GM18870 (cell line): ENCODE results near the gene KIAA0825.
"Not testable (repeated sequence)": the region's sequence is repeated elsewhere in the genome, so short reads cannot be mapped to it uniquely, and the experiment has no call there.

ENCODE experiments used
- ATAC-seq: cut with Tn5 transposase; IDR thresholded peaks from one replicate; pipeline ENCODE4 v1.9.1; 2021; ENCODE audit warnings: moderate library complexity; ENCODE audit not compliant: unreplicated experiment

KIAA0825 gene

DNA sequence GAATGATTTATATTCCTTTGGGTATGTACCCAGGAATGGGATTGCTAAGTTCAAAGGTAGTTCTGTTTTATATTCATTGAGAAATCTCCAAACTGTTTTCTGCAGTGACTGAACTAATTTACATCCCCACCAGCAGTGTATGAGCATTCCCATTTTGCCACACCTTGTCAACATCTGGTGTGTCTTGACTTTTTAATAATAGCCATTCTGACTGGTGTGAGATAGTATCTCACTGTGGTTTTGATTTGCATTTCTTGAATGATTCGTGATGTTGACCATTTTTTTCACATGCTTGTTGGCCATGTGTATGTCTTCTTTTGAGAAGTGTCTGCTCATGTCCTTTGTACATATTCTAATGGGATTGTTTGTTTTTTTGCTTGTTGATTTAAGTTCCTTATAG is 421.5 kb downstream of the KIAA0825 start:
- no peak for ATAC-seq

DNA sequence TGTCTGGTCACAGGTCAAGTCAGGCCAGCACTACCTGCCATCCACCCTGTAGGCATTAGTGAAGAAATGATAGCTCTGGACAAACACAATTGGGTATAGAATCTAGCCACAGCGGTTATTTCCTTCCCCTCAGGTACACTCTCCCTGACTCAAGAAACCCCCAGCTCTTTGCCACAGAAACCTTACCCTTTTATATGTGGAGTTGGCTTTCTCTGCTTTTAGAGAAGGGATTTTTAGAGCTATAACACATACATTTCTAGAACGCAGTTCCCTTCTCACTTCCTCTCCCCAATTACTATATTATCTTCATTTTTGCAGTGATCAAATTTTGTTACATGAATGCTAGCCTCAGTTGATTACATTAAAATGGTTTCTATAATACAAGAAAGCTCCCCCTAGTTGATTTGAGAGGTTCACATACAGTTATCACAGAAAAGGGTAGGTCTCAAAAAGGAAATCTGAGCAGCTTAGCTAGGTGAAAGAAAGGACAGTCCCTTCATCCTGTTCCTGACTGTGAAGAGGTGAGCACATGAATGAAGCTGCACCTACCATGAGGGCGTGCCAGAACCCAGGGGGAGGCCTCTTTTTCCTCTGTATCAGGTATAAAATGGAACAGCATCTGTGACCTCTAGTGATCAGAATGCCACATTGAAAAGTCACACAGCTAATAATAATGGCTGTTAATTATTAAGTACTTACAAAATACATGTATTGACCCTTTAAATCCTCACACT is 425.6 kb downstream of the KIAA0825 start:
- ATAC-seq: no peak

DNA sequence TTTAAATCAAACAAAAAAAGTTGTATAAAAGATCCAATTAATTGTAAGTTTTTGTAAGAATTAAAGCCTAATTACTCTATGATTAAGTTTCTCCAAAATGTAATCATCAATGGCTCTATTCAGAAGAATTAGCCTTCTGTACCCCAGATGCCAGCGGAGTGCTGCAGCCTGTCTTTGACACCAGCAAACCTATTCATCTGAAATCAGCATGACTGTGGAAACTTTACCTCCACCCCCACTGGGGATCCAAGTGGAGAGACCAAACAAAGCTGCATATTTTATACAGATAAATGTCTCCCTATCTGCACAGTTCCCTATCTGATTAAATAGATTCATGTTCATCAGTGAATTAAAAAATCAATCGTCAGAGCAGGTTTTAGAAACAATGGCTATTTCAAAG is 426.8 kb downstream of the KIAA0825 start:
- ATAC-seq: no peak

DNA sequence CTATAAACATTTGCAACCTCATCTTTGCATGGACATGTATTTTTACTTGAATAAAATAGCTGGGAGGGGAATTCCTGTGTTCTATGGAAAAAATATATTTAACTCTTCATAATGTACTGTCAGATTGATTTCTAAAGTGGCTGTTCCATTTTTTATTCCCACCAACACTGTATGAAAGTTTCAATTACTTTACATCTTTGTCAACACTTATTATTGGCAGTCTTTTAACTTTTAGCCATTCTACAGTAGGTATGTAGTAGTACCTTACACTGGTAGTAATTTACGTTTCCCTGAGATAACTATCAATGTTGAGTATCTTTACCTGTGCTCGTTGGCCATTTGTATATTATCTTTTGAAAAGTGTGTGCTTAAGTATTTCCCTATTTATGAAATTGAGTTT is 429.7 kb downstream of the KIAA0825 start:
- no peak for ATAC-seq

DNA sequence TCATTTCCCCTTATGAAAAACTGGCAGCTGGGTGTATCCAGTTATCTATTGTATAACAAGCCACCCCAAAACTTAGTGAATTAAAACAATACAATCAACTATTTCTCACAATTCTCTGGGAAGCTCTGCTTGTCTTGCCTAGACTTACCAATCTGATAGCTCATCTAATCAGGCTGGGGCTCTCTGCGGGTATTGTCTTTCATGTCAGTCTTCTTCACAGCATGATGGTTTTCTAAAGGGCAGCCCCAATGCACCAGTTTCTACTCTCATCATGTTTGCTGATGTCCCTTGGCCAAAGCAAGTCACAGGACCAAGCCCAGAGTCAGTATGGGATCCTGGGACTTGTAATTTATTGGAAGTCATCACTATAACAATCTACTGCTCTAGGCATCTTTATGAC is 433.5 kb downstream of the KIAA0825 start:
- ATAC-seq: no peak

DNA sequence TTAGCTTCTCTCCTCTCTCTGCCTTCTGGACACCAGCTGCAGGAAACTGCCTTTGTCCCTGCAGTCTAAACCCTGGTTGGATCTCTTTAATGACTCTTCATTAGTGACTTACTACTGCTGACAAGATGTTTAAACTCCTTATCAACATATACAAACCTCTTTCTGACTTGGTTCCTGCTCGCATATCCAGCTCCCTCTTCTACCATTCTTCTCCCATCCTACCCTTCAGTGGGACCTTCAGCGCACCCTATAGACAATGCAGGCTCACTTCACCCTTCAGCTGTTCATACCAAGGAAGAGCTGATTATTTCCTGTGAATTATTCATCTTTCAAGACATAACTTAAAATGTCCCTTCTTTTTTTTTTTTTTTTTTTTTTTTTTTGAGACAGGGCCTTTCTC is 436.5 kb downstream of the KIAA0825 start:
- ATAC-seq: peak; percentile 58

DNA sequence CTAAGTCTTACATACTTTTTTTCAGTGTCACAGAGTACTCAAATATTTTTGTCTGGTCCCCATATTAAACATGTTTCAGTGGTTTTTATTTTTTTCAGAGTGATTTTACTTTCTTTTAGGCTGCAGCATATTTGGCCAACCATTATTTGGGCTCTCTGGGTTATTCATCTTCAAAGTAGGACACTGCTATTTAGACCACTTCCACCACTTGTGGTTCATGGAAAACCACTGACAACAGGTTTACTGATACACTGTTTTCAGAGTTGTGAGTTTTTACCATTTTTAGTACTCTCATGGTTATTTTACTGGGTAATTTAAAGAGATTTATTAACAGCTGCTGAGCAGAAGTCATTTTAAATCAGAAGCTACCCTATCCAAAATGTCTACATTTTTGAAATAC is 437.6 kb downstream of the KIAA0825 start:
- ATAC-seq: no peak

DNA sequence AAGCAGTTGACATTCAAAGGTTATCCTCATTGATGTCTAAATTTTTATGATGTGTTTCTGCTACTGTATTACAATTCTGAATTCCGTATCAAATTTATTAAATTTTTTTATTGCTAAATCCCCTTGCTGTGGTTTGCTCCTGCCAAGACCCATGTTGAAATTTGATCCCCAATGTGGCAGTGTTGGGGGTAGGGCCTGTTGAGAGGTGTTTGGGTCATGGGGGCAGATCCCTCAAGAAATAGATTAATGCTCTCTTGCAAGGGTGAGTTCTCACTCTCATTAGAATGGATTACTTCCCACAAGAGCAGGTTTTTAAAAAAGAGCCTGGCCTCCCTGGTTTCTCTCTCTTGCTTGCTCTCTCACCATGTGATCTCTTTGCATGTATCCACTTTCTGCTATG is 442.5 kb downstream of the KIAA0825 start:
- no peak for ATAC-seq

DNA sequence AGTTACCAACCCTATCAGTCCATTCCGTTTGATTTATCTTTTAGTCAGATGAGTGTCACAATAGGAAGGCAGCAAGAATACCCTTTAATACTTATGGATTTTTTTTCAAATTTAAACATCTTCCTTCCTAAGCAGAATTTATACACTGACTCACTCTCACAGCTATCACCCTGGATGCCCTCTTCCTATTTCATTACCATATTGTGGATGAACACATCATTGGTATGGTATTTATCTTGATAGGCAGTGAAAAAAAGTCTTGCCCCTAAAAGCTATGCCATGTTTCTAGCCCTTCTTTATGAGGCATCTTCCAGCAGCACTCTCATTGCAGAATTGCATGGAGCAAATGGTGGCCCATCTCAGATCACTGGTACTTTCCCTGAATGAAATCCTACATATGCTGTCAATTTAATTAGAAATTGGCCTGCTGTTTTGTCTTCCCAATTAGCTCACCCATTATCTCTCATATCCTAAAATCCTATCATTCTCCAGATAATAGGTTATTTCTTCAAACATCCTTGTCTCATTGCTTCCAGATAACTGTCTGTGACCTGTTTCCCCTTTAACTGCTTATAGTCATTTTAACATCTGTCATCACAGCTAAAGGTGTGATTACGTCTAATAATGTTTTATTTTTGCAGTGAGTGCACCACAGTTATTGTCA is 443.5 kb downstream of the KIAA0825 start:
- ATAC-seq: no peak

DNA sequence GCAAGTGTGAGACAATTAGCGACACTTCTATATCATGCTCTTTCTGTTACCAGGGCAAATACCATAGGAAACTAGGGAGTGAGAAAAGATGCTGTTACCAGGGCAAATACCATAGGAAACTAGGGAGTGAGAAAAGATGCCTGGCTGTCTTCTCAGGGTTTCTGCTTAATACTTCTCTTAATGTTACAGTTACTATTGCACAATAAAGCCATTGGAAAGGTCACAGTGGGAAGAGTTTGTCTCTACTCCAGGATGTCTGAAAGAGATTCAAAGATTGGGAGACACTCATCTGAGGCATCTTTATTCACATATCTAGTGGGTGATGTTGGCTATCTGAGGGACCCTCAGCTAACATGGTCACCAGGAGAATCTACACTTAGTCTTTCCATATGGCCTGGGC is 445.3 kb downstream of the KIAA0825 start:
- no peak for ATAC-seq

DNA sequence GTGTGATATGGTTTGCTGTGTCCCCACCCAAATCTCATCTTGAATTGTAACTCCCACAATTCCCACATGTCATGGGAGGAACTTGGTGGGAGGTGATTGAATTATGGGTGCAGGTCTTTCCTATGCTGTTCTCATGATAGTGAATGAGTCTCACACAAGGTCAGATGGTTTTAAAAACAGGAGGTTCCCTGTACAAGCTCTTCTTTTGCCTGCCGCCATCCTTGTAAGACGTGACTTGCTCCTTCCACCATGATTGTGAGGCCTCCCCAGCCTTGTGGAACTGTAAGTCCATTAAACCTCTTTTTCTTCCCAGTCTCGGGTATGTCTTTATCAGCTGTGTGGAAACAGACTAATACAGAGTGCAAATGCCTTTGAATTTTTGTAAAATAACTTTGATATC is 447.3 kb downstream of the KIAA0825 start:
- not testable (repeated sequence) for ATAC-seq

DNA sequence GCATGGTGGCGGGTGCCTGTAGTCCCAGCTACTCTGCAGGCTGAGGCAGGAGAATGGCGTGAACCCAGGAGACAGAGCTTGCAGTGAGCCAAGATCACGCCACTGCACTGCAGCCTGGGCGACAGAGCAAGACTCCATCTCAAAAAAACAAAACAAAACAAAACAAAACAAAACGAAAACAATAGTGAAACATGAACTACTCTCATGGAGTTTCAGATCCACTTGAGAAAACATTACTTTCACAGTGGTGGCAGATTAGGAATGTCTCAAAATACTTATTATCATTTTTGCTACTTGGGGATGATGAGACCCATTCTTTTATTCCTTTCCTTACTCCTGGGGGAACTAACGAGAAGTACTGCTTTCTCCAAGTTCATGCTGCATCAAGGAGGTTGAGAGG is 448.2 kb downstream of the KIAA0825 start:
- ATAC-seq: peak; percentile 70

DNA sequence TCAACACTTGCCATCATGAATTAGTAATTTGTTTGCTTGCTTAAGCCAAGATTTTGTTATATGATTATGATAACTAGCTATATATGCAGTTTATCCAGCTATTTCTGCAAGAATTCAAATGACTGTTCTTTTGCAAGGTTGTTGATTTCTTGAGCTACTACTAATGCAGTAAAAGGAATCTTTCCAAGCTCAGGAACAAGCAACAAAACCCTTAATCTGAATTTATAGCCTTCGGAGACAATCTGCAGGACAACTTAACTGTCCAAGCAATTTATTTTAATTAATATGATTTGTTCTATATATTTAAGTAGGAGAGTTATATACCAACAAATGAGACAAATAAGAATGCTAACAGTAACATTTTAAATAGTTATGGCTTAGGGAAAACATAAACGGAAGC is 450.3 kb downstream of the KIAA0825 start:
- no peak for ATAC-seq

DNA sequence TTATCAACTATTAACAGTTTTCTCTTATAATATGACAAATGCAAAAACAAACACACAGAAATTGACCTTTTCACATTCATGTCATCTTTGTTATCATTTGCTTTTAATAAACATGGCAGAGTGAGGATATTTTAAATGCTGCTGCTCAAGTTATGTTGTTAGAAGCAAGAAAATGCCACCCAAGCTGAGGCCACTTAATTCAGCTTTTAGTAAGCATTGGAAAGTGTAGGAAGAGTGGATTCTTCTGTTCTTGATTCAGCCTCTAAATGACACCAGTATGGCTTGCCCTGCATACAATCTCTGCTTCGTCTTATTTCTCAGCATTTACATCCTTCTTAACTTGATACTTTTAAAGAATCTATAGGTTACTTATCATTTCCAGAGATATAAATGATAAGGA is 456.6 kb downstream of the KIAA0825 start:
- ATAC-seq: no peak

DNA sequence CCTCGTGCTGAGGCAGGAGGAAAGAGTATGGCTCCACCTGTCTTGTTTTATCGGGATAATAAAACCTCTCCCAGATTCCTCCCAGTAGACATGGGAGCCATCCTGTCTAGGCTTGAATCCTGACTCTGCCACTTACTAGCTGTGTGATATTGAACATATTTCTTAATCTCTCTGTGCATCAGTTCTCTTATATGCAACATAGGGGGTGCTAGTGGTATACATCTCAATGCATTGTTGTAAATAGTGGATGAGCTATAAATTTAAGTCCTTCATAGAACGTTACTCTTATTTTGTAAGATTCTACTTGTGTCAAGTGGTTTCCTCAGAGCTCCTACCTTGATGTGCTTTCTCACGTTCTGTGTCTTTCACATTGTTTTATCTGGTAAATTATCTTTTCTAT is 459.3 kb downstream of the KIAA0825 start:
- ATAC-seq: no peak

DNA sequence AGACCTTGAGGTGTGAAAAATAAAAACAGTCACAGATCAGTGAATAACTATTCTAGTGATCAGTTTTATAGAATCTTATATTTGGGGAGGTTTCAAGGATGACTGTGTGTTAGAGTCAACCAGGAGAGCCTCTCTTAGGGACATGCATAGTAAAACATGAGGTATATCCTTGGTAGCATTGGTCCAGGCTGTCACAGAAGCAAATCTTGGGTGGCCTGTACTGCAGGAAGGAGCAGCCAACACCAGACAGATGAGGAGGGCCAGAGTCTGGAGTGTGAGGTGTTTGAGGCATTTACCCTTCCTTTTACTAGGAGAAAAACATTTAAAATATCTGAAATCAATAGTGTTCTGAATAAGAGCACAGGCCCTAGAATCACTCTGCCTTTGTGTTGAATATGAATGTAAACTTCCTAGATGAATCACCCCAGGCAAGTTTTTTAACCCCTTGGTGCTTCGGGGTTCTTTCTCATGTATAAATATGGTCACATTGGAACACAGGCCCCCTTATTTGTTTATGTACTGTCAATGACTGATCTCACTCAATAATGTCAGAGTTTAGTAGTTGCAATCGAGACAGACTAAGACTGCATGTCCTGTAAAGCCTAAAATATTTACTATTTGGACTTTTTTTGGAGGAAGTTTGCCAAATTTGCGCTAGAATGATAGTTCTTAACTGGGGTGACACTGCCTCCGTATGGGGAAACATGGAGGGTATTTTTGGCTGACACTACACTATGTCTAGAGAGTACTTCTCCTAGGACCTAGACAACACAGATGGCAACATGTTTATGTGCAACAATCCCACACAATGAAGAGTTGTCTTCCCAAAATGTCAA is 460.5 kb downstream of the KIAA0825 start:
- ATAC-seq: no peak

DNA sequence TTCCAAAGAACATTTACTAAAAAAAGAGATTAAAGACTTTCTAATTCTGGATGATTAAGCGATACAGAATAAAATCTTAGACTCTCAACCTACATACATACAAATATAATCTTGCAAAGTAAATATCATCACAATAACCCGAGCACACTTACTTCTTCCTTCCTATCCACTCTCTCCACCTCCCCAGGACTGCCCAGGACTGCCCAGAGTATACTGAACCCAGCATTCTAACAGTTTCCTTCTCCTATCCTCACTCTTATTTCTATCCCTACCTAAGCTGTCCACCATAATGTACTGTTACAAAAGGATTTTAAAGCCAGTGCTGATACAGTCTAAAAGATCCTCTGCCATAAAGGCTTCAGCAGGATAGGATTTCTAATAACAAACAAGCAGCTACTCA is 463.7 kb downstream of the KIAA0825 start:
- no peak for ATAC-seq

DNA sequence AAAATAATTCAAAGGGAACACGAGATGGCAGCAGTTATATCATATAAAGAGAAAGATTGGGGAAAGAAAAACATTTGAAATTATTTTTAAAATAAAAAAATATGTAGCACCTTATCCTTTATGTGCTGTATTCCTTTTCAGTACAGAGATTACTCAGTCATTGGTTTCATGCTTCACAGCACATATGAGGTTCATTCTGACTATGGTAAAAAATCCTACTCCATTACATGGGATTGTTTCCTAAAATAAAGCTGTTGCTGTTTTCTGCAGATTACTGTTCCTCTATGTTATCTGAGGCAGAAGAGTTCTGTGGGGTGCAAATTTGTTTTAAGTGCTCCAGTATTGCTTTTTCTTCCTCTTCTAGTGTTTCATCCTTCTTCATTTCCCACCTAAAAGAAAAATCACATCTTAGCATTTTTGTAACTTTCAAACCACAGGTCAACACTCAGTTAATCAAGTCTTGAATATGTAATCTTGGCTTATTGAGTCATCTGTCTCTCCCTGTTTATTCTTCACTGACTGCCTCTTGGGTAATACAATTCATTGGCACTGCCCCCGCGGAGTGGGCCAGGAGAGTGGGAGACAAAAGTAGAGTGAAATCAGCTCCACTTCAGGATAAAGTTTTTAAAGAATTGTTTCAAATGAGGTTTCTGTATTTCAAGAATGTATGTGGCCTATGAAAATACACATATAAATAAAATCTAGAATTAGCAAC is 464.5 kb downstream of the KIAA0825 start:
- ATAC-seq: no peak

DNA sequence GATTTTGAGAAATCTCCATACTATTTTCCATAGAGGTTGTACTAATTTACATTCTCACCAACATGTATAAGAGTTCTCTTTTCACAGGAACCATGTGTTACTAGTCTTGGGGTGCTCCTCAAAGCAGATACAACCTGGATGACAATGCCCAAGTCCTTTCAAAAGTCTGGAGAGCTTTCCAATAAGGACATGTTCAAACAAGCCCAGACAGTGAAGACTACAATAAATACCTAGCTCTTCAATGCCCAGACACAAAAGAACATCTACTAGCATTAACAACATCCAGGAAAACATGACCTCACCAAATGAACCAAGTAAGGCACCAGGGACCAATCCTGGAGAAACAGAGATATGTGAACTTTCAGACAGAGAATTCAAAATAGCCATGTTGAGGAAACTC is 474.8 kb downstream of the KIAA0825 start:
- ATAC-seq: not testable (repeated sequence)

DNA sequence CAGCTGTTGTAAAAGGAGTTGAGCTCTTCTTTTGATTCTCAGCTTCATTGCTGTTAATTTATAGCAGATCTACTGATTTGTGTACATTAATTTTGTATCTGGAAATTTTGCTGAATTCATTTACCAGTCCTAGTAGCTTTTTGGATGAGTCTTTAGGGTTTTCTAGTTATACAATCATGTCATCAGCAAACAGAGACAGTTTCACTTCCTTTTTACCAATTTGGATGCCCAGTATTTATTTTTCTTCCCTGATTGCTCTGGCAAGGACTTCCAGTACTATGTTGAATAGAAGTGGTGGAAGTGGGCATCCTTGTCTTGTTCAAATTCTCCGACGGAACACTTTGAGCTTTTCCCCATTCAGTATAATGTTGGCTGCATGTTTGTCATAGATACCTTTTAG is 478.1 kb downstream of the KIAA0825 start:
- ATAC-seq: no peak

DNA sequence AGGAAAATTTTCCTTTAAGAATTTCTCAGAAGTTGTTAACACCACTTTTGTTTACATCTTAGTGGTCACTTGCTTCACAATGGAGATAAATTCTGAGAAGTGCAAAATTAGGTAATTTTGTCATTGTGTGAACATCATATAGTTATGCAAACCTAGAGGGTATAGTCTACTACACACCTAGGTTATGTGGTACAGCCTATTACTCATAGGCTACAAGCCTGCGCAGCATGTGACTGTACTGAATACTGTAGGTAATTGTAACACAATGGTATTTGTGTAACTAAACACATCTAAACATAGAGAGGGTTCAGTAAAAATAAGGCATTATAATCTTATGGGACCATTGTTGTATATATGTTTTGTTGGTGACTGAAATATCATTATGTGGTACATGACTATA is 488.3 kb downstream of the KIAA0825 start:
- no peak for ATAC-seq
